ENCODE results near the gene SUPT3H.

DNA sequence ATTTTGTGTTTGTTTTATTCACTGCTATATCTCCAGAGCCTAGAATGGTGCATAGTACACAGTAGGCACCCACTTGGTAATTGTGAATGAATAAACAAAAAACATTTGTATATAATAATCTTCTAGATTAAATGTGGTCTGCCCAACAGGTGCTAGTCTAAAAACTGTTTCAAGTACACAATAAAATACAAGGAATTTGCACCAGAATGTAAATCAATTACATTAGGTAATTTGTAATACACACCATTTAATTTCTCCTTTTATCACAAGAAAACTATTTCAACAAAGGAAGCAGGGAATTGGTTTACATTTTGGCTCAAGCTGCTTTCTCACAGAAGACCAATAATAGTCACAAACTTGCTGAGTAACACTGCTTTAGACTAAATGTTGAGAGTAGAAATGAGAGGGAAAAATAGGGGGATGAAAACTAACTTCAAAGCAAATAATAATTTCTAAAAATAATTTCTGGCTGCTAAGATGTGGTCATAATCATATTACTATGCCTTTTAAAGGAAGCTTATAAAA is 27.5 kb downstream of the SUPT3H start:
- TF ChIP-seq, protein P1, sequence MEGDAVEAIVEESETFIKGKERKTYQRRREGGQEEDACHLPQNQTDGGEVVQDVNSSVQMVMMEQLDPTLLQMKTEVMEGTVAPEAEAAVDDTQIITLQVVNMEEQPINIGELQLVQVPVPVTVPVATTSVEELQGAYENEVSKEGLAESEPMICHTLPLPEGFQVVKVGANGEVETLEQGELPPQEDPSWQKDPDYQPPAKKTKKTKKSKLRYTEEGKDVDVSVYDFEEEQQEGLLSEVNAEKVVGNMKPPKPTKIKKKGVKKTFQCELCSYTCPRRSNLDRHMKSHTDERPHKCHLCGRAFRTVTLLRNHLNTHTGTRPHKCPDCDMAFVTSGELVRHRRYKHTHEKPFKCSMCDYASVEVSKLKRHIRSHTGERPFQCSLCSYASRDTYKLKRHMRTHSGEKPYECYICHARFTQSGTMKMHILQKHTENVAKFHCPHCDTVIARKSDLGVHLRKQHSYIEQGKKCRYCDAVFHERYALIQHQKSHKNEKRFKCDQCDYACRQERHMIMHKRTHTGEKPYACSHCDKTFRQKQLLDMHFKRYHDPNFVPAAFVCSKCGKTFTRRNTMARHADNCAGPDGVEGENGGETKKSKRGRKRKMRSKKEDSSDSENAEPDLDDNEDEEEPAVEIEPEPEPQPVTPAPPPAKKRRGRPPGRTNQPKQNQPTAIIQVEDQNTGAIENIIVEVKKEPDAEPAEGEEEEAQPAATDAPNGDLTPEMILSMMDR (IDR thresholded peaks at IDR 0.05) = no peak
- no peak for TF ChIP-seq POLR2AphosphoS5 (IDR thresholded peaks at IDR 0.05)
- TF ChIP-seq EP300 (IDR thresholded peaks at IDR 0.05; ENCODE audit: low read depth) = no peak
- no peak for TF ChIP-seq POLR2A (IDR thresholded peaks at IDR 0.05)

Measured in transverse colon (tissue), 4 donors.